Immature natural killer cell (primary cell): ENCODE measurements around the gene AATK. TPM values are rescaled to one million over a fixed set of nuclear protein-coding genes. Genes with fewer than 3 reads are reported as not detected.
A peak's percentile ranks its signal among the peaks of the same experiment; 100 is the strongest.
"Not testable (repeated sequence)": the region's sequence is repeated elsewhere in the genome, so short reads cannot be mapped to it uniquely, and the experiment has no call there.

Experiments
- DNase-seq, 3 donors: peaks; one replicate each; pipeline ENCODE4 v3.0.0; 2022; ENCODE audit warnings: mixed read lengths in 1 of 3
- H3K27ac Mint-ChIP-seq, 6 donors: one replicate each; pipeline ENCODE4 v1.8.0; 2020; ENCODE audit warnings: mixed read lengths in 6 of 6, mild to moderate bottlenecking in 5 of 6, inconsistent platforms in 4 of 6, moderate library complexity in 3 of 6
- H3K27me3 Mint-ChIP-seq, 3 donors: one replicate each; pipeline ENCODE4 v1.8.0; 2020 to 2021; ENCODE audit warnings: low read depth in 3 of 3, mild to moderate bottlenecking in 3 of 3, mixed read lengths in 3 of 3, moderate library complexity in 3 of 3, inconsistent platforms in 1 of 3
- H3K36me3 Mint-ChIP-seq, 3 donors: one replicate each; pipeline ENCODE4 v1.8.0; 2020; ENCODE audit warnings: mixed read lengths in 3 of 3, inconsistent platforms in 2 of 3, mild to moderate bottlenecking in 2 of 3
- H3K4me1 Mint-ChIP-seq, 2 donors: one replicate each; pipeline ENCODE4 v1.8.0; 2020; ENCODE audit warnings: inconsistent platforms in 2 of 2, mild to moderate bottlenecking in 2 of 2, mixed read lengths in 2 of 2, moderate library complexity in 1 of 2
- H3K4me3 Mint-ChIP-seq, 5 donors: one replicate each; pipeline ENCODE4 v1.8.0; 2020; ENCODE audit warnings: mild to moderate bottlenecking in 5 of 5, mixed read lengths in 5 of 5, inconsistent platforms in 3 of 5, moderate library complexity in 3 of 5
- H3K9me3 Mint-ChIP-seq, 6 donors: one replicate each; pipeline ENCODE4 v1.8.0; 2020; ENCODE audit warnings: mild to moderate bottlenecking in 6 of 6, mixed read lengths in 6 of 6, inconsistent platforms in 4 of 6, moderate library complexity in 3 of 6
- polyA plus RNA-seq, 3 donors: library from polyadenylated mRNA; unstranded; fragments of 300-500 nt; fragmentation: Illumina TruSeq; gene quantifications; one replicate each; pipeline ENCODE4 v1.2.3, GENCODE V29; 2021

The AATK gene
- polyA plus RNA-seq, 3 donors from 2014 or later = 0.52 to 2.9 (median 0.97) TPM

- Mint-ChIP-seq H3K27ac (no peak overlapping the region), H3K36me3 (no peaks in the 10 kb centered on the region)
These were observed 8.0 kb downstream of the AATK start for GRCh38 chr17:81157848-81158687.

GRCh38 chr17:81156866-81157805 is 8.9 kb downstream of the AATK start:
- no peaks in the 10 kb centered on the region for H3K36me3 Mint-ChIP-seq
- H3K9me3 Mint-ChIP-seq = no peaks in the 10 kb centered on the region
- peaks cover 0 to 2% (median 0%) of the 10 kb centered on the region in 3 donors for H3K27me3 Mint-ChIP-seq
- H3K4me1 Mint-ChIP-seq = peaks cover 4 to 16% of the 10 kb centered on the region in 2 donors
- peak overlapping the region in 1 of 5 donors; percentile 27 for H3K4me3 Mint-ChIP-seq
- no peak overlapping the region for H3K27ac Mint-ChIP-seq
- DNase-seq = no peak

More at GRCh38 chr17:81157848-81158687, 8.0 kb downstream of the AATK start:
- Mint-ChIP-seq H3K4me1 (peaks cover 4 to 14% of the 10 kb centered on the region in 2 donors), H3K4me3 (peak overlapping the region in 2 of 5 donors; percentile 61 to 74), H3K27me3 (peaks cover 0 to 2% (median 0%) of the 10 kb centered on the region in 3 donors), H3K9me3 (no peaks in the 10 kb centered on the region)
- DNase-seq = no peak

- H3K4me3 Mint-ChIP-seq = no peak overlapping the region
- no peak overlapping the region for H3K27ac Mint-ChIP-seq
- no peaks in the 10 kb centered on the region for H3K9me3 Mint-ChIP-seq
- peaks cover 0 to 2% (median 0%) of the 10 kb centered on the region in 3 donors for H3K27me3 Mint-ChIP-seq
- H3K36me3 Mint-ChIP-seq = no peaks in the 10 kb centered on the region
- H3K4me1 Mint-ChIP-seq = peaks cover 7 to 14% of the 10 kb centered on the region in 2 donors
- DNase-seq = no peak
These were observed 11.1 kb downstream of the AATK start for GRCh38 chr17:81154961-81155360.

GRCh38 chr17:81154016-81154415 is 12.0 kb downstream of the AATK start:
- not testable (repeated sequence) for H3K4me3 Mint-ChIP-seq, H3K9me3 Mint-ChIP-seq, H3K27me3 Mint-ChIP-seq, H3K27ac Mint-ChIP-seq, DNase-seq, H3K36me3 Mint-ChIP-seq
- H3K4me1 Mint-ChIP-seq = peaks cover 10 to 15% of the 10 kb centered on the region in 2 donors

- H3K4me3 Mint-ChIP-seq = no peak overlapping the region
- peaks cover 10 to 12% of the 10 kb centered on the region in 2 donors for H3K4me1 Mint-ChIP-seq
- H3K27ac Mint-ChIP-seq = no peak overlapping the region
- H3K36me3 Mint-ChIP-seq = no peaks in the 10 kb centered on the region
- DNase-seq = no peak
- H3K27me3 Mint-ChIP-seq = peaks cover 0 to 2% (median 0%) of the 10 kb centered on the region in 3 donors
- H3K9me3 Mint-ChIP-seq = no peaks in the 10 kb centered on the region
These were observed 12.6 kb downstream of the AATK start for GRCh38 chr17:81153340-81153803.

GRCh38 chr17:81152288-81152828 is 13.7 kb downstream of the AATK start:
- Mint-ChIP-seq H3K27ac (no peak overlapping the region), H3K36me3 (no peaks in the 10 kb centered on the region), H3K4me3 (no peak overlapping the region), H3K27me3 (peaks cover 0 to 2% (median 0%) of the 10 kb centered on the region in 3 donors), H3K4me1 (peaks cover 10 to 12% of the 10 kb centered on the region in 2 donors), H3K9me3 (no peaks in the 10 kb centered on the region)
- no peak for DNase-seq

- H3K4me3 Mint-ChIP-seq = no peak overlapping the region
- no peaks in the 10 kb centered on the region for H3K36me3 Mint-ChIP-seq
- H3K27ac Mint-ChIP-seq = no peak overlapping the region
- peaks cover 10 to 11% of the 10 kb centered on the region in 2 donors for H3K4me1 Mint-ChIP-seq
- no peaks in the 10 kb centered on the region for H3K9me3 Mint-ChIP-seq
- DNase-seq = no peak
- H3K27me3 Mint-ChIP-seq = no peaks in the 10 kb centered on the region
These were observed 14.7 kb downstream of the AATK start for GRCh38 chr17:81151278-81151677.

- DNase-seq = no peak
- Mint-ChIP-seq H3K27ac (peak overlapping the region in 3 of 6 donors; percentile 28 to 86 (median 51)), H3K27me3 (no peaks in the 10 kb centered on the region), H3K4me3 (peak overlapping the region in 1 of 5 donors; percentile 67), H3K9me3 (no peaks in the 10 kb centered on the region), H3K4me1 (peaks cover 10 to 11% of the 10 kb centered on the region in 2 donors), H3K36me3 (no peaks in the 10 kb centered on the region)
These were observed 15.5 kb downstream of the AATK start for GRCh38 chr17:81150377-81151077.

GRCh38 chr17:81148986-81149533 is 17.0 kb downstream of the AATK start:
- Mint-ChIP-seq H3K27me3 (no peaks in the 10 kb centered on the region), H3K27ac (peak overlapping the region in 2 of 6 donors; percentile 24 to 58), H3K4me3 (peak overlapping the region in 1 of 5 donors; percentile 33), H3K36me3 (no peaks in the 10 kb centered on the region), H3K4me1 (peaks cover 10 to 11% of the 10 kb centered on the region in 2 donors), H3K9me3 (no peaks in the 10 kb centered on the region)
- no peak for DNase-seq

- Mint-ChIP-seq H3K27me3 (no peaks in the 10 kb centered on the region), H3K9me3 (no peaks in the 10 kb centered on the region), H3K4me1 (peaks cover 10 to 11% of the 10 kb centered on the region in 2 donors), H3K27ac (no peak overlapping the region), H3K4me3 (peak overlapping the region in 1 of 5 donors; percentile 7), H3K36me3 (no peaks in the 10 kb centered on the region)
- DNase-seq = no peak
These were observed 17.4 kb downstream of the AATK start for GRCh38 chr17:81148571-81148970.

GRCh38 chr17:81147701-81148100 is 18.3 kb downstream of the AATK start:
- DNase-seq = no peak
- Mint-ChIP-seq H3K27ac (no peak overlapping the region), H3K36me3 (no peaks in the 10 kb centered on the region), H3K9me3 (no peaks in the 10 kb centered on the region), H3K27me3 (no peaks in the 10 kb centered on the region), H3K4me3 (no peak overlapping the region), H3K4me1 (peaks cover 10 to 11% of the 10 kb centered on the region in 2 donors)

- H3K4me1 Mint-ChIP-seq = peaks cover 9 to 10% of the 10 kb centered on the region in 2 donors
- not testable (repeated sequence) for H3K9me3 Mint-ChIP-seq, DNase-seq, H3K27ac Mint-ChIP-seq, H3K27me3 Mint-ChIP-seq, H3K4me3 Mint-ChIP-seq, H3K36me3 Mint-ChIP-seq
These were observed 19.8 kb downstream of the AATK start for GRCh38 chr17:81146208-81146607.

GRCh38 chr17:81144423-81144781 is 21.6 kb downstream of the AATK start:
- no peak overlapping the region for H3K27ac Mint-ChIP-seq
- H3K4me3 Mint-ChIP-seq = no peak overlapping the region
- H3K4me1 Mint-ChIP-seq = peaks cover 0 to 3% of the 10 kb centered on the region in 2 donors
- DNase-seq = no peak
- H3K36me3 Mint-ChIP-seq = no peaks in the 10 kb centered on the region
- H3K9me3 Mint-ChIP-seq = no peaks in the 10 kb centered on the region
- H3K27me3 Mint-ChIP-seq = peaks cover 0 to 3% (median 0%) of the 10 kb centered on the region in 3 donors
